SU-DHL-6 (cell line): ENCODE measurements around the gene PIGN.

ENCODE experiments used
- CTCF ChIP-seq: fragments of 200-600 bp; sonication (generic); IDR thresholded peaks from one replicate; pipeline ENCODE4 v1.5.1; 2017; ENCODE audit warnings: antibody characterized with exemption, mild to moderate bottlenecking, low read length, moderate library complexity; ENCODE audit not compliant: insufficient read depth, poor library complexity, severe bottlenecking
- EZH2phosphoT487 ChIP-seq: fragments of 200-600 bp; sonication (generic), shearing (Covaris generic); conservative IDR thresholded peaks from 2 replicates; pipeline ENCODE4 v1.6.1; 2018; ENCODE audit warnings: mild to moderate bottlenecking, antibody characterized with exemption, low read length, moderate library complexity, mixed read lengths

GRCh38 chr18:62060820-62061219 lies 126.0 kb downstream of the PIGN start:
- TF ChIP-seq CTCF: no peak
- TF ChIP-seq EZH2phosphoT487: no peak
